Skeletal muscle tissue (tissue), 4 donors: Measurements from ENCODE around the gene AGPAT3. TPM values are rescaled to one million over a fixed set of nuclear protein-coding genes. Genes with fewer than 3 reads are reported as not detected.
A peak's percentile ranks its signal among the peaks of the same experiment; 100 is the strongest.
"Not testable (repeated sequence)": the region's sequence is repeated elsewhere in the genome, so short reads cannot be mapped to it uniquely, and the experiment has no call there.

ENCODE experiments used
- H3K27ac ChIP-seq: one replicate; pipeline ENCODE4 v1.7.0; 2013; ENCODE audit warnings: mild to moderate bottlenecking, low read depth, low read length, inconsistent platforms
- H3K27me3 ChIP-seq, 3 donors: one replicate each; pipeline ENCODE4 v1.7.0; 2013; ENCODE audit warnings: low read length in 3 of 3; ENCODE audit not compliant: control insufficient read depth in 3 of 3, insufficient read depth in 3 of 3
- H3K36me3 ChIP-seq, 3 donors: one replicate each; pipeline ENCODE4 v1.7.0; 2013; ENCODE audit warnings: low read length in 3 of 3; ENCODE audit not compliant: control insufficient read depth in 3 of 3, insufficient read depth in 3 of 3
- H3K4me1 ChIP-seq, 3 donors: one replicate each; pipeline ENCODE4 v1.7.0; 2013; ENCODE audit warnings: low read length in 3 of 3, mild to moderate bottlenecking in 3 of 3; ENCODE audit not compliant: control insufficient read depth in 3 of 3, insufficient read depth in 3 of 3
- H3K4me3 ChIP-seq, 3 donors: one replicate each; pipeline ENCODE4 v1.7.0; 2013; ENCODE audit warnings: low read length in 3 of 3
- H3K9ac ChIP-seq, 3 donors: one replicate each; pipeline ENCODE4 v1.7.0; 2013; ENCODE audit warnings: low read length in 3 of 3, mild to moderate bottlenecking in 3 of 3, moderate library complexity in 2 of 3, low read depth in 1 of 3
- H3K9me3 ChIP-seq, 3 donors: one replicate each; pipeline ENCODE4 v1.7.0; 2013; ENCODE audit warnings: low read length in 3 of 3; ENCODE audit not compliant: control insufficient read depth in 3 of 3
- total RNA-seq: library from RNA; depleted of rRNA; stranded (reverse); fragments of >200 nt; gene quantifications from one replicate; pipeline ENCODE4 v1.2.3, GENCODE V29; 2014
- donor health status: Osteomylitis.

Gene AGPAT3
- total RNA-seq, 1 donor from 2014 or later = 16.7 TPM

DNA sequence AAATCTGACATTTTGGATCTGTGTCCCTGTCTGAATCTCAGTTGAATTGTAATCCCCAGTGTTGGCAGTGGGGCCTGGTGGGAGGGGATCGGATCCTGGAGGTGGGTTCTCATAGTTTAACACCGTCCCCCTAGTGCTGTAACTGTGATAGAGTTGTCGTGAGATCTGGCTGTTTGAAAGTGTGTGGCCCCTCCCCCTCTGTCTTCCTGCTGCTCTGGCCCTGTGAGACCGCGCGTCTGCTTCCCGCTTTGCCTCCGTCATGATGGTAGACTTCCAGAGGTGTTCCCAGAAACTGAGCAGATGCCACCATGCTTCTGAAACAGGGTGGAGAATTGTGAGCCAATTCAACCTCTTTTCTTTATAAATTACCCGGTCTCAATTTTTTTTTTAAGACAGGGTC is 25.0 kb downstream of the AGPAT3 start:
- Histone ChIP-seq H3K27me3 (no peaks in the 10 kb centered on the region), H3K27ac (no peak overlapping the region), H3K4me3 (no peak overlapping the region), H3K4me1 (peaks cover 5 to 10% (median 7%) of the 10 kb centered on the region in 3 donors), H3K9ac (no peak overlapping the region), H3K36me3 (peaks cover 0 to 3% (median 0%) of the 10 kb centered on the region in 3 donors), H3K9me3 (peaks cover 0 to 2% (median 0%) of the 10 kb centered on the region in 3 donors)

- H3K9ac ChIP-seq = no peak overlapping the region
- peaks cover 0 to 2% (median 0%) of the 10 kb centered on the region in 3 donors for H3K9me3 ChIP-seq
- H3K4me1 ChIP-seq = peaks cover 2 to 5% (median 3%) of the 10 kb centered on the region in 3 donors
- H3K27ac ChIP-seq = no peak overlapping the region
- no peaks in the 10 kb centered on the region for H3K27me3 ChIP-seq
- H3K36me3 ChIP-seq = peaks cover 0 to under 1% (median 0%) of the 10 kb centered on the region in 3 donors
- no peak overlapping the region for H3K4me3 ChIP-seq
These were observed 27.3 kb downstream of the AGPAT3 start for GRCh38 chr21:43892334-43892733.

DNA sequence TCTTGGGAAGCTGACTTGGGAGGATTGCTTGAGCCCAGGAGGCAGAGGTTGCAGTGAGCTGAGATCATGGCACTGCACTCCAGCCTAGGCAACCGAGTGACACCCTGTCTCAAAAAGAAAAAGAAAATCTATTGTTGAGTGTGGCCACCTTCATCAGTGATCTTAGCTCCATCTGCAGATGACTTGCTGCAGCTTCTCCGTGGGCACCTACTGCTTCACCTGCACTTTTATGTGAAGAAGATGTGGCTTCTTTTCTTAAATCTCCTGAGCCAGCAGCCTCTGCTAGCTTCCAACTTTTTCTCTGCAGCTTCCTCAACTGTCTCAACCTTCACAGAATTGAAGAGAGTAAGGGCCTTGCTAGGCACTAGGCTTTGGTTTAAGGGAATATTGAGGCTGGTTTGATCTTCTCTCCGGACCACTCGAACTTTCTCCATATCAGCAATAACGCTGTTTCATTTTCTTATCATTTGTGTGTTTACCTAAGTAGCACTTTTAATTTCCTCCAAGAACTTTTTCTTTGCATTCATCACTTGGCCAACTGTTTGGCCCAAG is 28.0 kb downstream of the AGPAT3 start:
- Histone ChIP-seq H3K27me3 (no peaks in the 10 kb centered on the region), H3K36me3 (no peaks in the 10 kb centered on the region), H3K9me3 (peaks cover 0 to 2% (median 0%) of the 10 kb centered on the region in 3 donors), H3K9ac (no peak overlapping the region), H3K4me1 (peaks cover 2 to 5% (median 3%) of the 10 kb centered on the region in 3 donors), H3K4me3 (no peak overlapping the region), H3K27ac (peak overlapping the region; percentile 1)

GRCh38 chr21:43893536-43894205 is 28.6 kb downstream of the AGPAT3 start:
- Histone ChIP-seq H3K4me1 (peaks cover 2 to 5% (median 3%) of the 10 kb centered on the region in 3 donors), H3K27ac (peak overlapping the region; percentile 1), H3K36me3 (no peaks in the 10 kb centered on the region), H3K9me3 (peaks cover 0 to 2% (median 0%) of the 10 kb centered on the region in 3 donors), H3K9ac (no peak overlapping the region), H3K27me3 (no peaks in the 10 kb centered on the region), H3K4me3 (peak overlapping the region in 1 of 3 donors; percentile 2)

DNA sequence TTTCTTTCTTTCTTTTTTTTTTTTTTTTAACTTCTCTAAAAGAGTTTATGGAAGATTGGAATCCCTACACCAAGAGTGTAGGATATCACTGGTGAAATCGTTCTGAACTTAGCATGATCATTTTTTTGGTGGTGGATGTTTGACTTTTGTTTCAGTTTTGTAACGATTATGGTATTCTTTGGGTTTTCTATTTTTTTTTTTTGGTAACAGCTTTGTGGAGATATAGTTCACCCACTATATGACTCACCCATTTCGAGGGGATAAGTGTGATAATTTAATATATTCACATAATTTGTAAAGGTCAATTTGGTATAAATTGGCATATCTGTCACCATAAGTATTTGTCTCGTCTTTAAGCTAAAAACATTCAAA is 29.2 kb downstream of the AGPAT3 start:
- H3K9ac ChIP-seq = no peak overlapping the region
- peaks cover 0 to under 1% (median 0%) of the 10 kb centered on the region in 3 donors for H3K36me3 ChIP-seq
- peaks cover 2 to 5% (median 3%) of the 10 kb centered on the region in 3 donors for H3K4me1 ChIP-seq
- H3K27me3 ChIP-seq = no peaks in the 10 kb centered on the region
- no peak overlapping the region for H3K27ac ChIP-seq
- H3K9me3 ChIP-seq = peaks cover 0 to 2% (median 0%) of the 10 kb centered on the region in 3 donors
- H3K4me3 ChIP-seq = peak overlapping the region in 1 of 3 donors; percentile 2

DNA sequence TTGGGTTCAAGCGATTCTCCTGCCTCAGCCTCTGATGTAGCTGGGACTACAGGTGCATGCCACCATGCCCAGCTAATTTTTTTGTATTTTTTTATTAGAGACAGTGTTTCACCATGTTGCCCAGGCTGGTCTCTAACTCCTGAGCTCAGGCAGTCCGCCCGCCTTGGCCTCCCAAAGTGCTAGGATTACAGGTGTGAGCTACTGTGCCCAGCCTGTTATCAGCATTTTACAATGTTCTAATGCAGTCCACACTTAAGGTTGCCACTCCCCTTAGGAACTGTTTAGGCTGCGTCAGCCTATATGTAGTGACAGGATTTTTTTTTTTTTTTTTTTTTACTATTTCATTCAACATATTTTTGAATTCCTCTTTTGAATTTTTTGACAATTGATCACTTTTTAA is 30.2 kb downstream of the AGPAT3 start:
- no peak overlapping the region for H3K9ac ChIP-seq
- no peak overlapping the region for H3K4me3 ChIP-seq
- H3K27me3 ChIP-seq = no peaks in the 10 kb centered on the region
- H3K27ac ChIP-seq = no peak overlapping the region
- H3K9me3 ChIP-seq = peaks cover 0 to 2% (median 0%) of the 10 kb centered on the region in 3 donors
- peaks cover 0 to 3% (median 3%) of the 10 kb centered on the region in 3 donors for H3K36me3 ChIP-seq
- peaks cover 2 to 5% (median 3%) of the 10 kb centered on the region in 3 donors for H3K4me1 ChIP-seq

DNA sequence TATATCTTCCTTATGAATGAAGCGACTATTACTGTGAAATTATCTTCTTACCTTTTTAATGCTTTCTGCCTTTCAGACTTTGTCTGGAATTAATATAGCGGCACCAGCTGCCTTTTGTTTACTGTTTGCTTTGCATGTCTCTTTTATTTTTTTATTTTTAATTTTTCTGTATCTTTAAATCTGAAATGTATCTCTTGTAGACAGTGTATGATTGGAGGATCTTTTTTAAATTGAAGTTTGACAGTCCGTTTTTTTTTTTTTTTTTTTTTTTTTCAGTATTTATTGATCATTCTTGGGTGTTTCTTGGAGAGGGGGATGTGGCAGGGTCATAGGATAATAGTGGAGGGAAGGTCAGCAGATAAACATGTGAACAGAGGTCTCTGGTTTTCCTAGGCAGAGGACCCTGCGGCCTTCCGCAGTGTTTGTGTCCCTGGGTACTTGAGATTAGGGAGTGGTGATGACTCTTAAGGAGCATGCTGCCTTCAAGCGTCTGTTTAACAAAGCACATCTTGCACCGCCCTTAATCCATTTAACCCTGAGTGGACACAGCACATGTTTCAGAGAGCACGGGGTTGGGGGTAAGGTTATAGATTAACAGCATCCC is 31.8 kb downstream of the AGPAT3 start:
- H3K9ac ChIP-seq, H3K9me3 ChIP-seq, H3K27me3 ChIP-seq, H3K27ac ChIP-seq, H3K4me1 ChIP-seq, H3K4me3 ChIP-seq, H3K36me3 ChIP-seq: not testable (repeated sequence)

DNA sequence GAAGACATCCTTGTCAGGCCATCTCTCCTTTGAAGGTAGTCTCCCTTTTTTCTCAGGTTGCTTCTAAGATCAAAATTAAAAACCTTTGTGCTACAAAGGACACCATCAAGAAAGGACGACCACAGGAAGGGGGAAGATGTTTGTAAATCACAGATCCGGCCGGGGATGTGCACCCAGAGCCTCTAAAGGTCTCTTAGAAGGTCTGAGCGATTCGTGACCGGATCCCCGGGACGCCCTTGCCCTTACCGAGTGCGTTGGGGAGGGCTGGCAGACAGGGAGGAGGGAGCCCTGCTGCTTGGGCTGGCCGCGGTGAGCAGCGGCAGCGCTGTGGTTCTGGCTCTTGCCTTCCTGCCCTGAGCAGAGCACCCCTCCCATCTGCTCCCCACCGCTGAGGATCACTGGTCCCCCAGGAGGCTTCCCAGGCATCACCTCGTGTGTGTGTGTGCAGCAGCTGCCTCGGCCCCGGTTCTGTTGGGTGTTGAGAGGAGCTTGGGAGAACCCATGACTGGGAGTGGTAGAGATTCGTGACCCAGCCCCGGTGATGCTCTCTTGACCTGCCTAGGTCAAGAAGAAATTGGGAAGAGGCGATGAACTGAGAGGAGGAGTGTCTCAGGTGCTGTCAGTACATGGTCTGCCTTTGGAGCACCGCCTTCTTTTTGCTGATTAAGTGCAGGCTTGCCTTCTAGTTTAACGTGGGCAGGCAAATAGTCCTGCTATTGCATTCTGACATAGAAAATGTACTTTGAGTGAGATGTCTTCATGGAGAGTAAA is 34.5 kb downstream of the AGPAT3 start:
- peaks cover 14 to 22% (median 18%) of the 10 kb centered on the region in 3 donors for H3K4me1 ChIP-seq
- H3K9me3 ChIP-seq = no peaks in the 10 kb centered on the region
- H3K4me3 ChIP-seq = no peak overlapping the region
- H3K36me3 ChIP-seq = peaks cover 0 to 6% (median 3%) of the 10 kb centered on the region in 3 donors
- H3K27ac ChIP-seq = no peak overlapping the region
- no peak overlapping the region for H3K9ac ChIP-seq
- no peaks in the 10 kb centered on the region for H3K27me3 ChIP-seq

- Histone ChIP-seq H3K27ac (no peak overlapping the region), H3K9ac (no peak overlapping the region), H3K4me3 (no peak overlapping the region), H3K9me3 (no peaks in the 10 kb centered on the region), H3K27me3 (no peaks in the 10 kb centered on the region), H3K4me1 (peaks cover 14 to 26% (median 22%) of the 10 kb centered on the region in 3 donors), H3K36me3 (peaks cover 0 to 6% (median 3%) of the 10 kb centered on the region in 3 donors)
These were observed 35.0 kb downstream of the AGPAT3 start for GRCh38 chr21:43900078-43900385.
